OCI-LY1 (cell line): ENCODE measurements around the gene PDLIM5.

Experiments
- H2AFZ ChIP-seq: fragments of 200-600 bp; sonication (generic), shearing (Covaris generic); 2 replicates; pipeline ENCODE4 v1.6.0; 2014; ENCODE audit warnings: antibody characterized with exemption, mild to moderate bottlenecking, low read length
- H3F3A ChIP-seq: fragments of 200-600 bp; sonication (generic), shearing (Covaris generic); 2 replicates; pipeline ENCODE4 v1.6.0; 2014; ENCODE audit warnings: mild to moderate bottlenecking, antibody characterized with exemption, low read length, moderate library complexity; ENCODE audit not compliant: insufficient read depth
- H3K27ac ChIP-seq: fragments of 200-600 bp; sonication (generic); 2 replicates; pipeline ENCODE4 v1.5.1; 2014; ENCODE audit warnings: low read length, mixed run types, mild to moderate bottlenecking, low read depth; ENCODE audit not compliant: poor library complexity, severe bottlenecking
- H3K27me3 ChIP-seq: fragments of 200-600 bp; sonication (generic); 2 replicates; pipeline ENCODE4 v1.6.0; 2014; ENCODE audit warnings: antibody characterized with exemption, mild to moderate bottlenecking, low read length, moderate library complexity; ENCODE audit not compliant: insufficient read depth
- H3K36me3 ChIP-seq: fragments of 200-600 bp; sonication (generic); 2 replicates; pipeline ENCODE4 v1.6.1; 2014; ENCODE audit warnings: mild to moderate bottlenecking, antibody characterized with exemption, low read length, moderate library complexity, mixed read lengths; ENCODE audit not compliant: insufficient read depth
- H3K4me1 ChIP-seq: fragments of 200-600 bp; sonication (generic); 2 replicates; pipeline ENCODE4 v1.5.1; 2014; ENCODE audit warnings: mild to moderate bottlenecking, low read length, moderate library complexity; ENCODE audit not compliant: insufficient read depth, severe bottlenecking
- H3K4me2 ChIP-seq: fragments of 200-600 bp; sonication (generic), shearing (Covaris generic); 2 replicates; pipeline ENCODE4 v1.6.1; 2014; ENCODE audit warnings: low read length
- H3K4me3 ChIP-seq: fragments of 200-600 bp; sonication (generic); 2 replicates; pipeline ENCODE4 v1.5.1; 2014; ENCODE audit warnings: low read length, low read depth, mild to moderate bottlenecking, mixed read lengths; ENCODE audit not compliant: poor library complexity, severe bottlenecking
- H3K79me2 ChIP-seq: fragments of 200-600 bp; shearing (Covaris generic); 2 replicates; pipeline ENCODE4 v1.6.1; 2016; ENCODE audit warnings: mixed run types, low read length, mixed read lengths; ENCODE audit not compliant: insufficient read depth
- H3K9ac ChIP-seq: fragments of 200-600 bp; sonication (generic), shearing (Covaris generic); 2 replicates; pipeline ENCODE4 v1.6.1; 2014; ENCODE audit warnings: mild to moderate bottlenecking, low read length, mixed read lengths
- H3K9me2 ChIP-seq: fragments of 200-600 bp; sonication (generic), shearing (Covaris generic); 2 replicates; pipeline ENCODE4 v1.6.1; 2014; ENCODE audit warnings: low read depth, mild to moderate bottlenecking, low read length, mixed read lengths
- H3K9me3 ChIP-seq: fragments of 200-600 bp; shearing (Covaris generic); 2 replicates; pipeline ENCODE4 v1.6.1; 2014; ENCODE audit warnings: low read length, mixed read lengths
- H4K20me1 ChIP-seq: fragments of 200-600 bp; sonication (generic), shearing (Covaris generic); 2 replicates; pipeline ENCODE4 v1.6.0; 2016; ENCODE audit warnings: mild to moderate bottlenecking, low read length; ENCODE audit not compliant: insufficient read depth
- EZH2 ChIP-seq: fragments of 200-600 bp; sonication (generic), shearing (Covaris generic); IDR thresholded peaks from 2 replicates; pipeline ENCODE4 v1.8.0; 2017; ENCODE audit warnings: borderline replicate concordance, mixed run types, mild to moderate bottlenecking, antibody characterized with exemption, low read length, moderate library complexity, mixed read lengths
- TF ChIP-seq, protein P1 (sequence below): fragments of 200-600 bp; sonication (generic), shearing (Covaris generic); IDR thresholded peaks from 2 replicates; pipeline ENCODE4 v1.5.1; 2017; ENCODE audit warnings: mild to moderate bottlenecking, antibody characterized with exemption, low read length, moderate library complexity, mixed read lengths

The PDLIM5 gene

GRCh38 chr4:94533405-94534223, 81.9 kb downstream of the PDLIM5 start:
- no peak overlapping the region for H3K4me2 ChIP-seq

DNA sequence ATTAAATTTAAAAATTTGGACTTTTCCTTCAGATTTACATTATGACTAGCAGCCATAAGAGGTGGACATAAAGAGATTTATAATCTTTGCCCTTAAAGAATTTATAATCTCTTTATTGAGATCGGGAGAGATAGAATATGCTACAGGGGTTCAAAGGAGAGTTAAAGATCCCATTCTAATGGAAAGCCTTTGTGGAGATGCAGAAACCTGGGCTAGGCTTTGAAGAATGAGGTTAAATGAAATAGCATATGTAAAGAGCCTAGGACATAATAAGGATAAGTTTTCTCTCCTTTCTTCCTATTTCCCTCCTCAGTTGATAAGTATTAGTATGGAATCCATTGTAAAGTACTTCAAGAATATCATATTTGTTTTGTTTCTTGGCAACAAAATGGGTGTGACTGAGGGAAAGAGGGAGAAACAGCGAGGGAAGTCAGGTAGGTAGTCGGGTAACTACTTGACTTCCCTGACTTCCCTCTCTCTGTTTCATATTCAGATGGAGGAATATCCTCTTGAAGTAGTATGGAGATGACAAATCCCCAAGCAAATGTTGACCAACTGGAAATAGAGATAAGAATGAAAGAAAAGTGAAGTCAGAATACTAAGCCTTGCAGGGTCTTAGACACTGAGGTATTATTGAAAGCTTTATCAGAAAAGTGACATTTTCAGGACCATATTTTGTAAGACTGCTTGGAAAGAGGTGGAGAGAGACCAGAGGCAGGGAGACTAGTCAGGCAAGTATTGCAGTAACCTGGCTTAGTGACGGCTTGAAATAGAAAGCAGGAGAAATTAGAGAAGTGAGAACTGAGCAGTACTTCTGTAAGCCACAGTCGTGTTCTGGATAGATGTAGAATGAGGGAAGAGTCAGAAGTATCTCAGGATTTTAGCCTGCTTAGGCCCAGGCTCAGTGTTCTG, 82.9 kb downstream of the PDLIM5 start:
- H3K4me3 ChIP-seq, result no peak overlapping the region
- TF ChIP-seq, protein P1, sequence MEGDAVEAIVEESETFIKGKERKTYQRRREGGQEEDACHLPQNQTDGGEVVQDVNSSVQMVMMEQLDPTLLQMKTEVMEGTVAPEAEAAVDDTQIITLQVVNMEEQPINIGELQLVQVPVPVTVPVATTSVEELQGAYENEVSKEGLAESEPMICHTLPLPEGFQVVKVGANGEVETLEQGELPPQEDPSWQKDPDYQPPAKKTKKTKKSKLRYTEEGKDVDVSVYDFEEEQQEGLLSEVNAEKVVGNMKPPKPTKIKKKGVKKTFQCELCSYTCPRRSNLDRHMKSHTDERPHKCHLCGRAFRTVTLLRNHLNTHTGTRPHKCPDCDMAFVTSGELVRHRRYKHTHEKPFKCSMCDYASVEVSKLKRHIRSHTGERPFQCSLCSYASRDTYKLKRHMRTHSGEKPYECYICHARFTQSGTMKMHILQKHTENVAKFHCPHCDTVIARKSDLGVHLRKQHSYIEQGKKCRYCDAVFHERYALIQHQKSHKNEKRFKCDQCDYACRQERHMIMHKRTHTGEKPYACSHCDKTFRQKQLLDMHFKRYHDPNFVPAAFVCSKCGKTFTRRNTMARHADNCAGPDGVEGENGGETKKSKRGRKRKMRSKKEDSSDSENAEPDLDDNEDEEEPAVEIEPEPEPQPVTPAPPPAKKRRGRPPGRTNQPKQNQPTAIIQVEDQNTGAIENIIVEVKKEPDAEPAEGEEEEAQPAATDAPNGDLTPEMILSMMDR, result no peak
- no peak for TF ChIP-seq EZH2
- H3K9me2 ChIP-seq, result no peaks in the 10 kb centered on the region
- H4K20me1 ChIP-seq, result no peaks in the 10 kb centered on the region
- no peak overlapping the region for H3K4me2 ChIP-seq
- H2AFZ ChIP-seq, result no peak overlapping the region
- no peaks in the 10 kb centered on the region for H3K36me3 ChIP-seq
- H3K9me3 ChIP-seq, result no peaks in the 10 kb centered on the region
- no peaks in the 10 kb centered on the region for H3K79me2 ChIP-seq
- no peaks in the 10 kb centered on the region for H3K27me3 ChIP-seq
- H3F3A ChIP-seq, result no peaks in the 10 kb centered on the region
- H3K4me1 ChIP-seq, result peaks cover 24% of the 10 kb centered on the region
- no peak overlapping the region for H3K9ac ChIP-seq
- H3K27ac ChIP-seq, result no peak overlapping the region

More at GRCh38 chr4:94533405-94534223, 81.9 kb downstream of the PDLIM5 start:
- Histone ChIP-seq H2AFZ (no peak overlapping the region), H3K9me3 (no peaks in the 10 kb centered on the region), H3K4me1 (peaks cover 24% of the 10 kb centered on the region), H3K27me3 (no peaks in the 10 kb centered on the region), H3K9ac (no peak overlapping the region), H3K79me2 (no peaks in the 10 kb centered on the region), H3F3A (no peaks in the 10 kb centered on the region), H3K4me3 (no peak overlapping the region), H4K20me1 (no peaks in the 10 kb centered on the region), H3K27ac (no peak overlapping the region), H3K9me2 (no peaks in the 10 kb centered on the region), H3K36me3 (no peaks in the 10 kb centered on the region)
- TF ChIP-seq, protein P1, result no peak
- no peak for TF ChIP-seq EZH2

- Histone ChIP-seq H3K79me2 (no peaks in the 10 kb centered on the region), H3K4me3 (no peak overlapping the region), H3K36me3 (no peaks in the 10 kb centered on the region), H4K20me1 (no peaks in the 10 kb centered on the region), H3F3A (no peaks in the 10 kb centered on the region), H3K9ac (no peak overlapping the region), H3K9me3 (no peaks in the 10 kb centered on the region), H3K27me3 (no peaks in the 10 kb centered on the region), H3K9me2 (no peaks in the 10 kb centered on the region), H3K27ac (no peak overlapping the region), H3K4me2 (no peak overlapping the region), H2AFZ (no peak overlapping the region), H3K4me1 (peaks cover 28% of the 10 kb centered on the region)
- TF ChIP-seq, protein P1, result no peak
- TF ChIP-seq EZH2, result no peak
Observed at GRCh38 chr4:94536049-94536448, 84.3 kb downstream of the PDLIM5 start.
